T-helper 2 cell treated with Interferon-gamma antibody and Interleukin-4, amounts not matched to agents 5 μg/mL and 100 μg/mL, for 36 hours (primary cell): ENCODE measurements around the gene FYCO1.

ENCODE experiments used
- DNase-seq: peaks from one replicate; pipeline ENCODE4 v3.0.0; 2021; ENCODE audit warnings: low spot score
- H3K27ac Mint-ChIP-seq: one replicate; pipeline ENCODE4 v1.8.0; 2021; ENCODE audit warnings: mild to moderate bottlenecking, mixed read lengths
- H3K27me3 Mint-ChIP-seq: one replicate; pipeline ENCODE4 v1.8.0; 2021; ENCODE audit warnings: low read depth, mixed read lengths
- H3K36me3 Mint-ChIP-seq: one replicate; pipeline ENCODE4 v1.8.0; 2021; ENCODE audit warnings: low read depth, mixed read lengths
- H3K4me1 Mint-ChIP-seq: one replicate; pipeline ENCODE4 v1.8.0; 2021; ENCODE audit warnings: low read depth, mixed read lengths
- H3K4me3 Mint-ChIP-seq: one replicate; pipeline ENCODE4 v1.8.0; 2022; ENCODE audit warnings: mild to moderate bottlenecking, moderate library complexity, mixed read lengths
- H3K9me3 Mint-ChIP-seq: one replicate; pipeline ENCODE4 v1.8.0; 2021; ENCODE audit warnings: mixed read lengths

FYCO1 gene

GRCh38 chr3:45984331-45985312 lies 11.0 kb downstream of the FYCO1 start:
- no peak for DNase-seq
- peaks cover 60% of the 10 kb centered on the region for H3K36me3 Mint-ChIP-seq
- H3K27me3 Mint-ChIP-seq, result no peaks in the 10 kb centered on the region
- H3K4me3 Mint-ChIP-seq, result no peak overlapping the region
- no peaks in the 10 kb centered on the region for H3K9me3 Mint-ChIP-seq
- no peak overlapping the region for H3K27ac Mint-ChIP-seq
- H3K4me1 Mint-ChIP-seq, result peaks cover 42% of the 10 kb centered on the region

GRCh38 chr3:45983770-45984169 lies 11.9 kb downstream of the FYCO1 start:
- Mint-ChIP-seq H3K27me3 (no peaks in the 10 kb centered on the region), H3K4me3 (no peak overlapping the region), H3K9me3 (no peaks in the 10 kb centered on the region), H3K27ac (no peak overlapping the region), H3K4me1 (peaks cover 44% of the 10 kb centered on the region), H3K36me3 (peaks cover 62% of the 10 kb centered on the region)
- no peak for DNase-seq

GRCh38 chr3:45981346-45982074 lies 14.1 kb downstream of the FYCO1 start:
- Mint-ChIP-seq H3K27me3 (no peaks in the 10 kb centered on the region), H3K4me1 (peaks cover 54% of the 10 kb centered on the region), H3K4me3 (peak overlapping the region; percentile 48), H3K9me3 (no peaks in the 10 kb centered on the region), H3K27ac (peak overlapping the region; percentile 58), H3K36me3 (peaks cover 76% of the 10 kb centered on the region)
- DNase-seq, result peak; percentile 41

- Mint-ChIP-seq H3K4me3 (peak overlapping the region; percentile 48), H3K36me3 (peaks cover 78% of the 10 kb centered on the region), H3K9me3 (no peaks in the 10 kb centered on the region), H3K27ac (peak overlapping the region; percentile 58), H3K27me3 (no peaks in the 10 kb centered on the region), H3K4me1 (peaks cover 59% of the 10 kb centered on the region)
- no peak for DNase-seq
Measured at GRCh38 chr3:45980819-45981218, 14.8 kb downstream of the FYCO1 start.

GRCh38 chr3:45980229-45980813 lies 15.3 kb downstream of the FYCO1 start:
- peaks cover 82% of the 10 kb centered on the region for H3K36me3 Mint-ChIP-seq
- H3K27ac Mint-ChIP-seq, result peak overlapping the region; percentile 42
- H3K27me3 Mint-ChIP-seq, result no peaks in the 10 kb centered on the region
- H3K4me1 Mint-ChIP-seq, result peaks cover 59% of the 10 kb centered on the region
- H3K9me3 Mint-ChIP-seq, result no peaks in the 10 kb centered on the region
- peak overlapping the region; percentile 21 for H3K4me3 Mint-ChIP-seq
- DNase-seq, result no peak

GRCh38 chr3:45979378-45979777 lies 16.2 kb downstream of the FYCO1 start:
- H3K4me1 Mint-ChIP-seq, result peaks cover 65% of the 10 kb centered on the region
- no peaks in the 10 kb centered on the region for H3K9me3 Mint-ChIP-seq
- H3K27ac Mint-ChIP-seq, result peak overlapping the region; percentile 69
- H3K36me3 Mint-ChIP-seq, result peaks cover 82% of the 10 kb centered on the region
- H3K4me3 Mint-ChIP-seq, result peak overlapping the region; percentile 25
- H3K27me3 Mint-ChIP-seq, result no peaks in the 10 kb centered on the region
- DNase-seq, result no peak

- peaks cover 71% of the 10 kb centered on the region for H3K4me1 Mint-ChIP-seq
- no peaks in the 10 kb centered on the region for H3K9me3 Mint-ChIP-seq
- H3K4me3 Mint-ChIP-seq, result peak overlapping the region; percentile 80
- DNase-seq, result peak; percentile 70
- peaks cover 78% of the 10 kb centered on the region for H3K36me3 Mint-ChIP-seq
- H3K27ac Mint-ChIP-seq, result peak overlapping the region; percentile 89
- H3K27me3 Mint-ChIP-seq, result no peaks in the 10 kb centered on the region
Measured at GRCh38 chr3:45978006-45978761, 17.4 kb downstream of the FYCO1 start.

GRCh38 chr3:45976191-45977091 lies 19.2 kb downstream of the FYCO1 start:
- Mint-ChIP-seq H3K4me3 (peak overlapping the region; percentile 74), H3K27ac (peak overlapping the region; percentile 80), H3K9me3 (no peaks in the 10 kb centered on the region), H3K27me3 (no peaks in the 10 kb centered on the region), H3K36me3 (peaks cover 78% of the 10 kb centered on the region), H3K4me1 (peaks cover 80% of the 10 kb centered on the region)
- DNase-seq, result peak; percentile 62

- peak overlapping the region; percentile 26 for H3K4me3 Mint-ChIP-seq
- H3K4me1 Mint-ChIP-seq, result peaks cover 74% of the 10 kb centered on the region
- DNase-seq, result no peak
- H3K36me3 Mint-ChIP-seq, result peaks cover 77% of the 10 kb centered on the region
- H3K27me3 Mint-ChIP-seq, result no peaks in the 10 kb centered on the region
- no peaks in the 10 kb centered on the region for H3K9me3 Mint-ChIP-seq
- peak overlapping the region; percentile 80 for H3K27ac Mint-ChIP-seq
Measured at GRCh38 chr3:45975686-45976085, 19.9 kb downstream of the FYCO1 start.

GRCh38 chr3:45974686-45975085 lies 20.9 kb downstream of the FYCO1 start:
- Mint-ChIP-seq H3K27me3 (no peaks in the 10 kb centered on the region), H3K27ac (peak overlapping the region; percentile 33), H3K4me1 (peaks cover 73% of the 10 kb centered on the region), H3K9me3 (no peaks in the 10 kb centered on the region), H3K36me3 (peaks cover 76% of the 10 kb centered on the region), H3K4me3 (no peak overlapping the region)
- DNase-seq, result no peak

- DNase-seq, result no peak
- peak overlapping the region; percentile 57 for H3K4me3 Mint-ChIP-seq
- H3K4me1 Mint-ChIP-seq, result peaks cover 56% of the 10 kb centered on the region
- peak overlapping the region; percentile 65 for H3K27ac Mint-ChIP-seq
- no peaks in the 10 kb centered on the region for H3K27me3 Mint-ChIP-seq
- peaks cover 77% of the 10 kb centered on the region for H3K36me3 Mint-ChIP-seq
- no peaks in the 10 kb centered on the region for H3K9me3 Mint-ChIP-seq
Measured at GRCh38 chr3:45972534-45973402, 22.9 kb downstream of the FYCO1 start.

GRCh38 chr3:45969953-45970352 lies 25.7 kb downstream of the FYCO1 start:
- H3K4me1 Mint-ChIP-seq, result peaks cover 47% of the 10 kb centered on the region
- no peak overlapping the region for H3K27ac Mint-ChIP-seq

More at GRCh38 chr3:45969953-45970352, 25.7 kb downstream of the FYCO1 start:
- DNase-seq, result no peak
- H3K9me3 Mint-ChIP-seq, result no peaks in the 10 kb centered on the region
- no peak overlapping the region for H3K4me3 Mint-ChIP-seq
- H3K36me3 Mint-ChIP-seq, result peaks cover 77% of the 10 kb centered on the region
- no peaks in the 10 kb centered on the region for H3K27me3 Mint-ChIP-seq
